GM13977 (cell line): ENCODE measurements around the gene MEF2D.

Source experiments
- DNase-seq: peaks from one replicate; pipeline ENCODE4 v3.0.0; 2012; ENCODE audit warnings: low spot score
- CTCF ChIP-seq: IDR thresholded peaks from 2 replicates; pipeline ENCODE4 v1.5.1; 2012; ENCODE audit warnings: mild to moderate bottlenecking, control low read depth; ENCODE audit not compliant: insufficient read depth; ENCODE audit errors: extremely low read depth, missing control alignments
- in situ Hi-C: fragments of 300-500 bp; cut with MboI; formaldehyde crosslinking; loops from one replicate; pipeline ENCODE4 v1.12.0; 2022; ENCODE audit warnings: low sequenced_read_pairs, low pct_unique_long_range_greater_than_20kb, mixed read lengths, inconsistent platforms; ENCODE audit not compliant: unreplicated experiment

Gene MEF2D

GRCh38 chr1:156527584-156527983, 27.0 kb upstream of the MEF2D start:
- DNase-seq: no peak
- in situ Hi-C loops: no loop called here
- no peak for TF ChIP-seq CTCF

GRCh38 chr1:156525856-156526489, 25.4 kb upstream of the MEF2D start:
- in situ Hi-C loops: no loop called here
- no peak for DNase-seq
- no peak for TF ChIP-seq CTCF

- peak; percentile 49 for DNase-seq
- no peak for TF ChIP-seq CTCF
- in situ Hi-C loops: no loop called here
Measured at GRCh38 chr1:156525071-156525501, 24.5 kb upstream of the MEF2D start.

GRCh38 chr1:156524481-156524869, 23.9 kb upstream of the MEF2D start:
- in situ Hi-C loops: no loop called here
- peak; percentile 46 for DNase-seq
- TF ChIP-seq CTCF: no peak

- in situ Hi-C loops: no loop called here
- DNase-seq: no peak
Measured at GRCh38 chr1:156523801-156524480, 23.4 kb upstream of the MEF2D start.

GRCh38 chr1:156522443-156522970, 21.9 kb upstream of the MEF2D start:
- in situ Hi-C loops: no loop called here
- TF ChIP-seq CTCF: no peak
- DNase-seq: no peak

More at GRCh38 chr1:156523801-156524480, 23.4 kb upstream of the MEF2D start:
- TF ChIP-seq CTCF: no peak
